Activated T-helper 17 cell treated with anti-CD3 and anti-CD28 coated beads, Interleukin-2, amount 50 U/mL, for 72 hours (primary cell): ENCODE data around the gene GRID2IP. TPM values are rescaled to one million over a fixed set of nuclear protein-coding genes. Genes with fewer than 3 reads are reported as not detected.

Experiments
- ATAC-seq: fragments of 150-1000 bp; cut with Tn5 transposase; replicated peaks from 2 replicates; pipeline ENCODE4 v1.10.0; 2021; ENCODE audit warnings: mild to moderate bottlenecking, moderate library complexity
- H3K27ac Mint-ChIP-seq: one replicate; pipeline ENCODE4 v1.8.0; 2022; ENCODE audit warnings: mixed read lengths
- H3K27me3 Mint-ChIP-seq: one replicate; pipeline ENCODE4 v1.8.0; 2022; ENCODE audit warnings: mixed read lengths
- H3K36me3 Mint-ChIP-seq: one replicate; pipeline ENCODE4 v1.8.0; 2022; ENCODE audit warnings: low read depth, mild to moderate bottlenecking, mixed read lengths
- H3K4me1 Mint-ChIP-seq: one replicate; pipeline ENCODE4 v1.8.0; 2022; ENCODE audit warnings: mixed read lengths
- H3K4me3 Mint-ChIP-seq: one replicate; pipeline ENCODE4 v1.8.0; 2022; ENCODE audit warnings: mild to moderate bottlenecking, mixed read lengths
- H3K9me3 Mint-ChIP-seq: one replicate; pipeline ENCODE4 v1.8.0; 2022; ENCODE audit warnings: mixed read lengths
- total RNA-seq, 2 donors: library from RNA; stranded (reverse); gene quantifications; one replicate each; pipeline ENCODE4 v1.2.3, GENCODE V29; 2022

Gene GRID2IP
- total RNA-seq, 2 donors from 2014 or later = 0.26 to 0.32 TPM

DNA sequence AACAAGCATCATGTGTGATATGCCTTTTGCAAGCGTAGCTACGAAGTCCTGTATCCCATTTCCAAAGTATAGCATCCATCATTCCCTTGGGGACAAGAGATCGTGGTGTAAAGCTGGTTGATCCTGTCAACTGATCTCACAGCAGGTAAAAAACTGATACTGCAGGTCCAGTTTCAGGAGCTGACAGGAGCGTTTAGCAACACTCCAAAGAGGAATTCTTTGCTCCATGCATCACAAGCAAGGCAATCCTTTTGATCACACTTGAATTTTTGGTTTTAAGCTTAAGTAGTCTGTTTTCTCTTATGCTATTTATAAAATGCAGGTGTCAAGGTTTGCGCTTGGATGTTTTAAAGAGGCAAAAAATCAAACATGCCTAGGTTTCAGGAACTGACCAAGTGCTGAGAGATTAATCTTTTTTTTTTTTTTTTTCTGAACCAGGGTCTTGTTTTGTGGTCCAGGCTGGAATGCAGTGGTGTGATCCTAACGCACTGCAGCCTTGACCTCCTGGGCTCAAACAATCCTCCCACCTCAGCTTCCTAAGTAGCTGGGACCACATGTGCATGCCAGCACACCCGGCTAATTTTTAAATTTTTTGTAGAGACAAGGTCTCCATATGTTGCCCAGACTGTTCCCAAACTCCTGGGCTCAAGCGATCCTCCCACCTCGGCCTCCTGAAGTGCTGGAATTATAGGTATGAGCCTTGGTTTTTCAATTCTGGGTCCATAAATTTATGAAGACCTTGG lies 24.2 kb upstream of the GRID2IP start:
- Mint-ChIP-seq H3K4me3 (peak overlapping the region; percentile 83), H3K9me3 (no peaks in the 10 kb centered on the region), H3K27ac (no peak overlapping the region), H3K27me3 (peaks cover 4% of the 10 kb centered on the region), H3K4me1 (no peaks in the 10 kb centered on the region), H3K36me3 (peaks cover 2% of the 10 kb centered on the region)
- no peak for ATAC-seq

- H3K9me3 Mint-ChIP-seq = no peaks in the 10 kb centered on the region
- peaks cover 4% of the 10 kb centered on the region for H3K27me3 Mint-ChIP-seq
- H3K27ac Mint-ChIP-seq = no peak overlapping the region
- H3K36me3 Mint-ChIP-seq = no peaks in the 10 kb centered on the region
- H3K4me1 Mint-ChIP-seq = no peaks in the 10 kb centered on the region
- no peak overlapping the region for H3K4me3 Mint-ChIP-seq
- ATAC-seq = peak; percentile 96
Observed at GRCh38 chr7:6571160-6571779, 20.0 kb upstream of the GRID2IP start.

DNA sequence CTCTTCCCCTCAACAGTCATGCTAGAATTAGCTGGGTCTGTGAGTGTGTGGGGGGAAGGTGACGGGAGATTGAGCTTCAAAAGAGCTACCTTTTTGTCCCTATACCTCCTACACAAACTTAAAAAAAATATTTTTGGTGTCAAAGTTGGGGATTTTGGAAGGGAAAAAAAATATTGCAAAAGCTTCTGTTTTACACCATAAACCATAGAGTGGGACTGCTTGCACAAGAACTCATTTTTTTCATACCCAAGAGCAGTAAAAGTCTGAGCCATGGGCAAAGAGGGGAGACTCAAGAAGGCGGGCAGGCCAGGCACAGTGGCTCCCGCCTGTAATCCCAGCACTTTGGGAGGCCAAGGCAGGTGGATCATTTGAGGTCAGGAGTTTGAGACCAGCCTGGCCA lies 16.6 kb upstream of the GRID2IP start:
- H3K4me1 Mint-ChIP-seq = no peaks in the 10 kb centered on the region
- H3K27me3 Mint-ChIP-seq = peaks cover 4% of the 10 kb centered on the region
- no peak for ATAC-seq
- H3K36me3 Mint-ChIP-seq = no peaks in the 10 kb centered on the region
- H3K4me3 Mint-ChIP-seq = no peak overlapping the region
- H3K27ac Mint-ChIP-seq = no peak overlapping the region
- H3K9me3 Mint-ChIP-seq = no peaks in the 10 kb centered on the region

- H3K4me1 Mint-ChIP-seq = no peaks in the 10 kb centered on the region
- no peaks in the 10 kb centered on the region for H3K9me3 Mint-ChIP-seq
- no peaks in the 10 kb centered on the region for H3K27me3 Mint-ChIP-seq
- no peak overlapping the region for H3K4me3 Mint-ChIP-seq
- H3K36me3 Mint-ChIP-seq = no peaks in the 10 kb centered on the region
- ATAC-seq = no peak
- H3K27ac Mint-ChIP-seq = no peak overlapping the region
Observed at GRCh38 chr7:6565655-6566054, 14.4 kb upstream of the GRID2IP start.

- H3K4me1 Mint-ChIP-seq = no peaks in the 10 kb centered on the region
- no peaks in the 10 kb centered on the region for H3K9me3 Mint-ChIP-seq
- no peak overlapping the region for H3K4me3 Mint-ChIP-seq
- H3K36me3 Mint-ChIP-seq = no peaks in the 10 kb centered on the region
- H3K27me3 Mint-ChIP-seq = no peaks in the 10 kb centered on the region
- no peak for ATAC-seq
- no peak overlapping the region for H3K27ac Mint-ChIP-seq
Observed at GRCh38 chr7:6563936-6564770, 12.9 kb upstream of the GRID2IP start.

DNA sequence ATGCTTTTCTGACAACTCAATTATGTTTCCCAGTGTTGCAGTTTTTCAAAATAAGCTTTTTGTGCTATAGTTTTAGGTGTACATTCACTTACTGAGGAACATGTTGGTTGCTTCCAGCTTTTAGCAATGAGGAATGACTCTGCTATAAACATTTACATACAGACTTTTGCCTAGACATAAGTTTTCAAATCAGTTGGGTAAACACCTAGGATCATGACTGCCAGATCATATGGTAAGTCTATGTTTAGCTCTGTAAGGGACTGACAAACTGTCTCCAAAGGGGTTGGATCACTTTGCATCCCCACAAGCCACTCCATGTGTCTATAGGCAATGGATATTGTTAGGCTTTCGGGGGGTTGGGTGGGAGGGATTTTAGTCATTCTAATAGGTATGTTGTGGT lies 10.8 kb upstream of the GRID2IP start:
- Mint-ChIP-seq H3K27me3 (no peaks in the 10 kb centered on the region), H3K27ac (no peak overlapping the region), H3K9me3 (no peaks in the 10 kb centered on the region), H3K4me1 (no peaks in the 10 kb centered on the region), H3K36me3 (no peaks in the 10 kb centered on the region), H3K4me3 (no peak overlapping the region)
- ATAC-seq = no peak

DNA sequence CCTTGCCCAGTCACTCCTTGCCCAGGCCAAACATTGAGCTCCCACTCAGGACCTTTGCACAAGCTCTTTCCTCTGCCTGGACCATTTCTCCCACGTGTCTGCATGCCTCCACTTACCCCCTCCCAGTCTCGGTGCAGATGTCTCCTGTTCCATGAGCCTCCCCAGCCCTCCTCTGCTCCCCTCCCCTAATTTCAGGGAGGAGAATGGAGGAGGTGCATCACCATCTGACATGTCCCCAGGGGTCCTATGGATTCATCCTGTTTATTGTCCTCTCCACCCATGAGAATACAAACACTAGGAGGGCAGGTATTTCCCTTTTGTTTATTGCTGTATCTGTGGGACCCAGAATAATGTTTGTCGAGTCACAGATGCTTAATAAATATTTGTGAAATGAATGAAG lies 8.6 kb upstream of the GRID2IP start:
- Mint-ChIP-seq H3K4me3 (no peak overlapping the region), H3K9me3 (no peaks in the 10 kb centered on the region), H3K4me1 (no peaks in the 10 kb centered on the region), H3K27me3 (no peaks in the 10 kb centered on the region), H3K36me3 (no peaks in the 10 kb centered on the region), H3K27ac (no peak overlapping the region)
- no peak for ATAC-seq

GRCh38 chr7:6558837-6559236 lies 7.6 kb upstream of the GRID2IP start:
- ATAC-seq = peak; percentile 38
- no peaks in the 10 kb centered on the region for H3K27me3 Mint-ChIP-seq
- no peaks in the 10 kb centered on the region for H3K9me3 Mint-ChIP-seq
- H3K36me3 Mint-ChIP-seq = no peaks in the 10 kb centered on the region
- no peak overlapping the region for H3K4me3 Mint-ChIP-seq
- H3K4me1 Mint-ChIP-seq = no peaks in the 10 kb centered on the region
- no peak overlapping the region for H3K27ac Mint-ChIP-seq

- H3K4me1 Mint-ChIP-seq = no peaks in the 10 kb centered on the region
- H3K27me3 Mint-ChIP-seq = no peaks in the 10 kb centered on the region
- no peak overlapping the region for H3K4me3 Mint-ChIP-seq
- no peaks in the 10 kb centered on the region for H3K9me3 Mint-ChIP-seq
- no peak overlapping the region for H3K27ac Mint-ChIP-seq
- H3K36me3 Mint-ChIP-seq = no peaks in the 10 kb centered on the region
- ATAC-seq = no peak
Observed at GRCh38 chr7:6556196-6556595, 4.9 kb upstream of the GRID2IP start.

GRCh38 chr7:6554848-6555247 lies 3.6 kb upstream of the GRID2IP start:
- Mint-ChIP-seq H3K27ac (peak overlapping the region; percentile 20), H3K4me3 (peak overlapping the region; percentile 33), H3K4me1 (no peaks in the 10 kb centered on the region), H3K9me3 (no peaks in the 10 kb centered on the region), H3K27me3 (no peaks in the 10 kb centered on the region), H3K36me3 (no peaks in the 10 kb centered on the region)
- ATAC-seq = no peak

DNA sequence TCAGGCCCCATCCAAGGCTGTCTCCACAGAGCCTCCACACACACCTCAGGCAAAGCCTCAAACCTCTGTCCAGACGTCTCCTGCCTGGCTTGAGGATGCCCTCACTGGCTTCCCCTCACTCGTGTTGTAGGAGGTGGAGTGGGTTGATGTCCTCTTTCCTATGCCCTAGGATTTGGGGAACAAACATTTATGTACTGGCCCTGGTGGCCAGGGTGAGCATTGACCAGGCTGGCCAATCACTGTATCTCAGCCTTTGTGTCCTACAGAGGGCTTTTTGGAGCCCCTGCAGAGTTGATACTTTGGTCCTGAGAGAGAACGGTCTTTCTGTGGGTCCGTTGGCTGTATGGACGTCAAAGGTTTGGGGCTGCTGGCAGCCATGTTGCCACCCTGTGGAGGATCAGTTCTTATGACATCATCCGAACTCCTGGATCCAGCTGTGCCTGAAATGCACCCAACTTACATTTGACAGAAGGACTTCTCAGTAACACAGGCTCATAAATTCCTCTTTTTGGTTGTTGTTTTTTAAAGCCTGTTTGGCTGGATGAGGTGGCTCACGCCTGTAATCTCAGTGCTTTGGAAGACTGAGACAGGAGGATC lies 2.3 kb upstream of the GRID2IP start:
- no peaks in the 10 kb centered on the region for H3K9me3 Mint-ChIP-seq
- no peaks in the 10 kb centered on the region for H3K4me1 Mint-ChIP-seq
- no peaks in the 10 kb centered on the region for H3K27me3 Mint-ChIP-seq
- H3K27ac Mint-ChIP-seq = no peak overlapping the region
- ATAC-seq = no peak
- no peaks in the 10 kb centered on the region for H3K36me3 Mint-ChIP-seq
- H3K4me3 Mint-ChIP-seq = no peak overlapping the region

GRCh38 chr7:6547400-6547799 lies 3.9 kb downstream of the GRID2IP start:
- no peaks in the 10 kb centered on the region for H3K9me3 Mint-ChIP-seq
- no peaks in the 10 kb centered on the region for H3K27me3 Mint-ChIP-seq
- no peak for ATAC-seq
- no peaks in the 10 kb centered on the region for H3K4me1 Mint-ChIP-seq
- no peak overlapping the region for H3K27ac Mint-ChIP-seq
- no peaks in the 10 kb centered on the region for H3K36me3 Mint-ChIP-seq
- no peak overlapping the region for H3K4me3 Mint-ChIP-seq

DNA sequence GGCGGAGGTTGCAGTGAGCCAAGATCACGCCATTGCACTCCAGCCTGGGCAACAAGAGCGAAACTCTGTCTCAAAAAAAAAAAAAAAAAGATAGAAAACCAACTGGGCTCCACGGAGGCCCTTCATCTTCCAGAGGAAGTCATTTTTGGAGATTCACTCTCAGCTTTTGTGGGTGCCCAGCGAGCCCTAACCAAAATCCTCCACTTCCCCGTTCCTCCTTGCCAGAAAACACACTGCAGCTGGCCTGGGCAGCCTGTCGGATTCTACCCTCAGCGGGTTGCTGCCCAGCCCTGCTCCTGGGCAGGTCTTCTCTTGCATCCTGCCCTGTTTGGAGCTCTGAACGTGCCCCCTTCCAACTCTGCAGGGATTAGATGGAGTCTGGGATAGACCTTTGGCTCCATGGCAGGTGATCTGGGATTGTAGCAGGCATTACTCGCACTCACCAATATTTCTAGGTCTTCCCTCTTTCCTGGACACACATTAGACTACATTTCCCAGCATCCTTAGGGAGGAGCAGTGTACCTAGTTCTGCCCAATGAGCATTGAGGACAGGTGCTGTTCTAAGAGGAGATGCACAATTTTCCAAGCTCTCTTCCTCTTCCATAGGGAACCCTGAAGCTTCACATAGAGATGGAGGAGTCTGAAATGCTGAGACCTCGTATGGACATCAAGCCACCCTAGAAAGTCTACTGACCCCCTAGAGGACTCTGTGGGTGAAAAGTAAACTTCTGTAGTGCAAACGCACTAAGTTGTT lies 4.6 kb downstream of the GRID2IP start:
- no peaks in the 10 kb centered on the region for H3K36me3 Mint-ChIP-seq
- H3K4me1 Mint-ChIP-seq = no peaks in the 10 kb centered on the region
- no peaks in the 10 kb centered on the region for H3K27me3 Mint-ChIP-seq
- no peak overlapping the region for H3K4me3 Mint-ChIP-seq
- no peaks in the 10 kb centered on the region for H3K9me3 Mint-ChIP-seq
- H3K27ac Mint-ChIP-seq = no peak overlapping the region
- no peak for ATAC-seq
